BE2C (cell line): ENCODE measurements around the gene FADS6.

ENCODE experiments used
- DNase-seq: peaks from one replicate; pipeline ENCODE4 v3.0.0-alpha.2; 2020
- H3K27me3 ChIP-seq: fragments of 250-450 bp; sonication (Bioruptor Pico); 2 replicates; pipeline ENCODE4 v1.5.1; 2020; ENCODE audit warnings: mild to moderate bottlenecking
- H3K36me3 ChIP-seq: fragments of 250-450 bp; sonication (Bioruptor Pico); 2 replicates; pipeline ENCODE4 v1.5.1; 2020; ENCODE audit warnings: mild to moderate bottlenecking
- H3K4me1 ChIP-seq: fragments of 250-450 bp; sonication (Bioruptor Pico); 2 replicates; pipeline ENCODE4 v1.5.1; 2020
- H3K4me3 ChIP-seq: 2 replicates; pipeline ENCODE4 v1.5.1; 2011; ENCODE audit warnings: low read depth, low read length
- H3K9me3 ChIP-seq: fragments of 250-450 bp; sonication (Bioruptor Pico); 2 replicates; pipeline ENCODE4 v1.5.1; 2020
- CTCF ChIP-seq: IDR thresholded peaks from 2 replicates; pipeline ENCODE4 v1.5.1; 2012; ENCODE audit warnings: mild to moderate bottlenecking, low read depth, low read length

FADS6 gene

GRCh38 chr17:74866198-74866835 lies 27.1 kb downstream of the FADS6 start:
- no peak for DNase-seq
- Histone ChIP-seq H3K4me1 (0 out of 2 replicates have a peak, but pooled peaks cover 2% of the 10 kb centered on the region), H3K4me3 (no peak overlapping the region), H3K27me3 (peaks cover 12% of the 10 kb centered on the region), H3K9me3 (no peaks in the 10 kb centered on the region), H3K36me3 (no peaks in the 10 kb centered on the region)
- no peak for TF ChIP-seq CTCF

- H3K36me3 ChIP-seq: no peaks in the 10 kb centered on the region
- peaks cover 18% of the 10 kb centered on the region for H3K27me3 ChIP-seq
- H3K4me3 ChIP-seq: no peak overlapping the region
- H3K4me1 ChIP-seq: 0 out of 2 replicates have a peak, but pooled peaks cover 2% of the 10 kb centered on the region
- H3K9me3 ChIP-seq: no peaks in the 10 kb centered on the region
- TF ChIP-seq CTCF: peak; percentile 16
- DNase-seq: no peak
Observed at GRCh38 chr17:74865504-74866197, 27.8 kb downstream of the FADS6 start.

GRCh38 chr17:74864866-74865395 lies 28.5 kb downstream of the FADS6 start:
- Histone ChIP-seq H3K4me1 (0 out of 2 replicates have a peak, but pooled peaks cover 6% of the 10 kb centered on the region), H3K9me3 (no peaks in the 10 kb centered on the region), H3K27me3 (peaks cover 25% of the 10 kb centered on the region), H3K4me3 (no peak overlapping the region), H3K36me3 (no peaks in the 10 kb centered on the region)
- TF ChIP-seq CTCF: peak; percentile 96
- DNase-seq: peak; percentile 78

- 0 out of 2 replicates have a peak, but pooled peaks cover 6% of the 10 kb centered on the region for H3K4me1 ChIP-seq
- H3K9me3 ChIP-seq: no peaks in the 10 kb centered on the region
- no peak overlapping the region for H3K4me3 ChIP-seq
- TF ChIP-seq CTCF: no peak
- no peak for DNase-seq
- H3K27me3 ChIP-seq: peaks cover 31% of the 10 kb centered on the region
- no peaks in the 10 kb centered on the region for H3K36me3 ChIP-seq
Observed at GRCh38 chr17:74864297-74864865, 29.1 kb downstream of the FADS6 start.

GRCh38 chr17:74863420-74864296 lies 29.8 kb downstream of the FADS6 start:
- H3K9me3 ChIP-seq: no peaks in the 10 kb centered on the region
- DNase-seq: no peak
- peaks cover 38% of the 10 kb centered on the region for H3K27me3 ChIP-seq
- 0 out of 2 replicates have a peak, but pooled peaks cover 6% of the 10 kb centered on the region for H3K4me1 ChIP-seq
- H3K4me3 ChIP-seq: no peak overlapping the region
- no peak for TF ChIP-seq CTCF
- H3K36me3 ChIP-seq: no peaks in the 10 kb centered on the region
